MM.1S (cell line): ENCODE data around the gene ADARB2.
"Not testable (repeated sequence)": the region's sequence is repeated elsewhere in the genome, so short reads cannot be mapped to it uniquely, and the experiment has no call there.

Source experiments
- DNase-seq: peaks from one replicate; pipeline ENCODE4 v3.0.0-alpha.2; 2015
- H2AFZ ChIP-seq: fragments of 300-600 bp; sonication (generic); 2 replicates; pipeline ENCODE4 v1.6.0; 2016; ENCODE audit warnings: antibody characterized with exemption, low read length
- H3F3A ChIP-seq: fragments of 300-600 bp; sonication (generic); 2 replicates; pipeline ENCODE4 v1.6.1; 2016; ENCODE audit warnings: mild to moderate bottlenecking, antibody characterized with exemption, low read length, moderate library complexity, mixed read lengths; ENCODE audit not compliant: insufficient read depth
- H3K27ac ChIP-seq: fragments of 300-600 bp; sonication (generic); 2 replicates; pipeline ENCODE4 v1.5.1; 2016; ENCODE audit warnings: mild to moderate bottlenecking, low read length
- H3K27me3 ChIP-seq: fragments of 300-600 bp; sonication (generic); replicated peaks from 2 replicates; pipeline ENCODE4 v1.6.0; 2016; ENCODE audit warnings: low read length; ENCODE audit not compliant: insufficient read depth
- H3K36me3 ChIP-seq: fragments of 300-600 bp; sonication (generic); replicated peaks from 2 replicates; pipeline ENCODE4 v1.6.1; 2016; ENCODE audit warnings: mild to moderate bottlenecking, low read length, mixed read lengths; ENCODE audit not compliant: insufficient read depth
- H3K4me1 ChIP-seq: fragments of 300-600 bp; sonication (generic); 2 replicates; pipeline ENCODE4 v1.6.1; 2016; ENCODE audit warnings: low read length, mixed read lengths
- H3K4me2 ChIP-seq: fragments of 300-600 bp; sonication (generic); 2 replicates; pipeline ENCODE4 v1.6.0; 2016; ENCODE audit warnings: low read depth, low read length
- H3K4me3 ChIP-seq: fragments of 300-600 bp; sonication (generic); 2 replicates; pipeline ENCODE4 v1.5.1; 2016; ENCODE audit warnings: low read length, mixed read lengths
- H3K79me2 ChIP-seq: fragments of 300-600 bp; sonication (generic); 2 replicates; pipeline ENCODE4 v1.6.1; 2016; ENCODE audit warnings: mixed run types, low read length, mixed read lengths
- H3K9ac ChIP-seq: fragments of 300-600 bp; sonication (generic); 2 replicates; pipeline ENCODE4 v1.6.1; 2016; ENCODE audit warnings: low read length, mixed read lengths
- H3K9me2 ChIP-seq: fragments of 300-600 bp; sonication (generic); replicated peaks from 2 replicates; pipeline ENCODE4 v1.6.1; 2016; ENCODE audit warnings: mild to moderate bottlenecking, low read length, mixed read lengths; ENCODE audit not compliant: insufficient read depth
- H3K9me3 ChIP-seq: fragments of 300-600 bp; sonication (generic); replicated peaks from 2 replicates; pipeline ENCODE4 v1.6.1; 2016; ENCODE audit warnings: mild to moderate bottlenecking, low read length, mixed read lengths; ENCODE audit not compliant: insufficient read depth
- H4K20me1 ChIP-seq: fragments of 300-600 bp; sonication (generic); 2 replicates; pipeline ENCODE4 v1.6.1; 2016; ENCODE audit warnings: mild to moderate bottlenecking, low read length, moderate library complexity, mixed read lengths; ENCODE audit not compliant: insufficient read depth
- EZH2 ChIP-seq: fragments of 300-600 bp; sonication (generic); optimal IDR thresholded peaks from 2 replicates; pipeline ENCODE3; 2017; ENCODE audit warnings: low read depth, mild to moderate bottlenecking, antibody characterized with exemption, low read length, mixed read lengths
- EZH2phosphoT487 ChIP-seq: fragments of 300-600 bp; sonication (generic); IDR thresholded peaks from 2 replicates; pipeline ENCODE4 v1.6.1; 2018; ENCODE audit warnings: antibody characterized with exemption, low read length
- TF ChIP-seq, protein P1 (sequence below): fragments of 300-600 bp; sonication (generic); IDR thresholded peaks from 2 replicates; pipeline ENCODE4 v1.5.1; 2016; ENCODE audit warnings: antibody characterized with exemption, low read length, mixed read lengths

The ADARB2 gene

DNA sequence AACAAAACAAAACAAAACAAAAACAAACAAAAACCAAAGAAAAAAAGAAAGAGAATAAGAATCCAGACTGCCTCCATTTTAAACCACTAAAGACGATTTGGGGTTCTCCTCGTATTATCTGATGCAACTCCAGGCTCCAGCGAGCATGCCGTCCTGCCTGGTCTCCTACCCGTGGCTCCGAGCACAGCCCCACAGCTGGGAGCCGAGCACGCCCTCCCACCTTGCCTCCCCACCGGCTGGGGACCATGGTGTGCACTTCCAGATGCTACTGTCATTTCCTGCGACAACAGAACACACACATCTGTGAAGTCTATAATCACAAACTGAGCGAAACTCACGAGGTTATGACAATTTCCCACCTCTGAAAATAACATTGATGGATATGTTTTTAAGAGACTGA is 113.1 kb downstream of the ADARB2 start:
- Histone ChIP-seq H3K27me3 (no peaks in the 10 kb centered on the region), H3K9me2 (no peaks in the 10 kb centered on the region)

DNA sequence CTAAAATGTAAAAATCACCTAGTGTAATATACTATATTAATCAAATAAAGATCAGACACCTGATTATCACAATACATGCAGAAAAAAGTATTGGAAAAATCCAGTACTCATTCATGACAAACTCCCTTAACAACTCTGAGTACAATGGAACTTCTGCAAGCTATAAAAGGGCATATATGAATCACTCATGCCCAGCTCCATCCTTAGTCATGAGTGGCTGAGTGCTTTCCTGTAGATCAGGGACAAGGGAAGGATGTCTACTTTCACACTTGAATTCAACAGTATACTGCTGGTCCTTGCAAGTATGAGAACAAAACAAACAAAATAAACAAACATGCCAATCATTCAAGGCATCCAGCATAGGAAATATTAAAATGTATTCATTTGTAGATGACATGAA is 116.5 kb downstream of the ADARB2 start:
- Histone ChIP-seq H2AFZ (no peak overlapping the region), H3K4me1 (no peaks in the 10 kb centered on the region), H3K9ac (no peak overlapping the region), H3K36me3 (no peaks in the 10 kb centered on the region), H3K9me2 (no peaks in the 10 kb centered on the region), H3F3A (no peaks in the 10 kb centered on the region), H3K79me2 (no peaks in the 10 kb centered on the region), H3K4me3 (no peak overlapping the region), H3K4me2 (no peak overlapping the region), H3K27ac (no peak overlapping the region), H3K27me3 (no peaks in the 10 kb centered on the region), H4K20me1 (no peaks in the 10 kb centered on the region), H3K9me3 (no peaks in the 10 kb centered on the region)
- DNase-seq = no peak
- TF ChIP-seq, protein P1, sequence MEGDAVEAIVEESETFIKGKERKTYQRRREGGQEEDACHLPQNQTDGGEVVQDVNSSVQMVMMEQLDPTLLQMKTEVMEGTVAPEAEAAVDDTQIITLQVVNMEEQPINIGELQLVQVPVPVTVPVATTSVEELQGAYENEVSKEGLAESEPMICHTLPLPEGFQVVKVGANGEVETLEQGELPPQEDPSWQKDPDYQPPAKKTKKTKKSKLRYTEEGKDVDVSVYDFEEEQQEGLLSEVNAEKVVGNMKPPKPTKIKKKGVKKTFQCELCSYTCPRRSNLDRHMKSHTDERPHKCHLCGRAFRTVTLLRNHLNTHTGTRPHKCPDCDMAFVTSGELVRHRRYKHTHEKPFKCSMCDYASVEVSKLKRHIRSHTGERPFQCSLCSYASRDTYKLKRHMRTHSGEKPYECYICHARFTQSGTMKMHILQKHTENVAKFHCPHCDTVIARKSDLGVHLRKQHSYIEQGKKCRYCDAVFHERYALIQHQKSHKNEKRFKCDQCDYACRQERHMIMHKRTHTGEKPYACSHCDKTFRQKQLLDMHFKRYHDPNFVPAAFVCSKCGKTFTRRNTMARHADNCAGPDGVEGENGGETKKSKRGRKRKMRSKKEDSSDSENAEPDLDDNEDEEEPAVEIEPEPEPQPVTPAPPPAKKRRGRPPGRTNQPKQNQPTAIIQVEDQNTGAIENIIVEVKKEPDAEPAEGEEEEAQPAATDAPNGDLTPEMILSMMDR = no peak
- TF ChIP-seq EZH2phosphoT487 (no peak), EZH2 (no peak)

More for the DNA sequence above, 113.1 kb downstream of the ADARB2 start:
- no peaks in the 10 kb centered on the region for H3F3A ChIP-seq
- H3K9me3 ChIP-seq = no peaks in the 10 kb centered on the region
- no peaks in the 10 kb centered on the region for H4K20me1 ChIP-seq
- no peaks in the 10 kb centered on the region for H3K79me2 ChIP-seq
- no peak overlapping the region for H3K4me2 ChIP-seq
- H3K4me1 ChIP-seq = no peaks in the 10 kb centered on the region
- H3K9ac ChIP-seq = no peak overlapping the region
- H2AFZ ChIP-seq = no peak overlapping the region
- H3K4me3 ChIP-seq = no peak overlapping the region
- H3K36me3 ChIP-seq = no peaks in the 10 kb centered on the region
- TF ChIP-seq EZH2 (no peak), EZH2phosphoT487 (no peak)
- TF ChIP-seq, protein P1 = no peak
- DNase-seq = no peak
- no peak overlapping the region for H3K27ac ChIP-seq

DNA sequence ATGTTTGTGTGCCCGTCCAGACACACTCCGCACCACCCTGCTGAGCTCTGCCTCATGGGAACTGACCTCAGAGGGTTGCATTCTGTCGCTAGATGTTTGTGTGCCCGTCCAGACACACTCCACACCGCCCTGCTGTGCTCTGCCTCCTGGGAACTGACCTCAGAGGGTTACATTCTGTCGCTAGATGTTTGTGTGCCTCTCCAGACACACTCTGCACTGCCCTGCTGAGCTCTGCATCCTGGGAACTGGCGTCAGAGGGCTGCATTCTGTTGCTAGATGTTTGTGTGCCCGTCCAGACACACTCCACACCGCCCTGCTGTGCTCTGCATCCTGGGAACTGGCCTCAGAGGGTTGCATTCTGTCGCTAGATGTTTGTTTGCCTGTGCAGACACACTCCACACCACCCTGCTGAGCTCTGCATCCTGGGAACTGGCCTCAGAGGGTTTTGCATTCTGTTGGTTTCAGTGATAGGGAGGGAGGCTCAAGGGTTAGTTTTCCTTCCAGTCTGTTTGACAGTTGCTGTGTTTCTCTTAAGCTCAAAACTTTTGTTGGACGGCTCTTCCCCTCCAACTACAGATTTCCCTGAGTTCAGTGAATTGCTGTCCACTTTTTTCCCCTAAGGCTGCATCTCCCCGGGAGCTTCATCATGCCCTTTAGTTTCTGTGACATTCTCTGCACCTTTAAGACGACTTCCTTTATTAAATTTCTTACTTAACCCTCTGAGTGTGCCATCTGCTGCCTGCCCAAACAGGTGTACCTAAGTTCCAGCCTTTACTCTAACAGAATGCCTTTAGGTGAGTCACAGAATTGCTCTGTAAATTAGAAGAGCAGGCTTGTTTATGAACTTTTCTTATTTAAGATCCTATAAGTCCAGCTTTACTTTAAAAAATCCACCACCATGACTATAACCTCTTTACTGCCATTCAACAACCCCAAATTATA is 119.7 kb downstream of the ADARB2 start:
- not testable (repeated sequence) for H4K20me1 ChIP-seq, H3K9ac ChIP-seq, H3K9me3 ChIP-seq, H2AFZ ChIP-seq, H3F3A ChIP-seq, H3K4me1 ChIP-seq, H3K79me2 ChIP-seq, H3K27me3 ChIP-seq, H3K36me3 ChIP-seq, H3K4me2 ChIP-seq, DNase-seq, H3K27ac ChIP-seq, H3K9me2 ChIP-seq, H3K4me3 ChIP-seq

DNA sequence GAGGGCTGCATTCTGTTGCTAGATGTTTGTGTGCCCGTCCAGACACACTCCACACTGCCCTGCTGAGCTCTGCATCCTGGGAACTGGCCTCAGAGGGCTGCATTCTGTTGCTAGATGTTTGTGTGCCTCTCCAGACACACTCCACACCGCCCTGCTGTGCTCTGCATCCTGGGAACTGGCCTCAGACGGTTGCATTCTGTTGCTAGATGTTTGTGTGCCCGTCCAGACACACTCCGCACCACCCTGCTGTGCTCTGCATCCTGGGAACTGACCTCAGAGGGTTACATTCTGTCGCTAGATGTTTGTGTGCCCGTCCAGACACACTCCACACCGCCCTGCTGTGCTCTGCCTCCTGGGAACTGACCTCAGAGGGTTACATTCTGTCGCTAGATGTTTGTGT is 120.6 kb downstream of the ADARB2 start:
- not testable (repeated sequence) for H3K9me3 ChIP-seq, H3K4me2 ChIP-seq, H4K20me1 ChIP-seq, H3K4me1 ChIP-seq, H3K79me2 ChIP-seq, H3K9ac ChIP-seq, H3K9me2 ChIP-seq, H3K27me3 ChIP-seq, H3K36me3 ChIP-seq, DNase-seq, H3K4me3 ChIP-seq, H2AFZ ChIP-seq, H3F3A ChIP-seq, H3K27ac ChIP-seq
